ENCODE data around the gene ZEB2. TPM values are rescaled to one million over a fixed set of nuclear protein-coding genes. Genes with fewer than 3 reads are reported as not detected.

ZEB2 gene
- total RNA-seq, 1 experiment from 2014 or later = 1.2 TPM

DNA sequence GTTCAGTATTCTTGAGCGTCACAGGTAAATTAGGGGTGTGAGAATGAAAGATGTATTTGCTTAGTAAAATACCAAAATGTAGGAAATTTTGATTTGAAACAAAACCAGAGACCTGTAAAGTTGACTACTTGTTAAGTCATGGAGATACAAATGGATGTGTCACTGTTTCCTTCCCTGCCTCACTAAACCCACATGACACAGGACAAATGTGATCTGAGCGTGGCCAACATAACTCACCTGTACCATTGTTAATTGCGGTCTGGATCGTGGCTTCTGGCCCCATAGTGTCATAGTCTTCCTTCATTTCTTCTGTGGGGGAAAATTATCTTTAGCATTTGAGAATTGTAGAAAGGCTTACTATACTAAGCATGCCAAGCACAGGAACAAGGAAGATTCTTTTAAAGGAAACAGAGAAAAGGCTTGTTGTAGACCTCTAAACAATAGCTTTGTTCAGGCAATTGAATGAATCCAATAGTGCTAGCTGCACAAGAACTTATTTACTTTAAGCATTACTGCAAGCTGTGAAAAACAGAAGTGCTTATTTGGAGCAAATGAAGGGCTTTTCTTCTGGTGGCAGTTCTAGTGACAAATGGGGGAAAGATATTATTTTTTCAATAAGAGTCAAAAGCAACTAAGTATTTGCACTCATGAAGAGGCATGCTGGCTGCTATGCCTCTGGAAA, 95.2 kb downstream of the ZEB2 start:
- H3K36me3 Mint-ChIP-seq (ENCODE audit: insufficient read depth in 1 of 3, low read depth in 3 of 3) = no peaks in the 10 kb centered on the region
- Histone ChIP-seq H2BK15ac (ENCODE audit: low read depth, low read length) (no peak overlapping the region), H3T11ph (ENCODE audit: low read length) (no peak overlapping the region), H3K9ac (ENCODE audit: extremely low read depth, insufficient read length, low read length) (no peak overlapping the region), H3K79me2 (ENCODE audit: insufficient read depth, low read length) (no peaks in the 10 kb centered on the region), H2BK5ac (ENCODE audit: insufficient read length, low read length) (no peak overlapping the region), H3K56ac (ENCODE audit: insufficient read length, low read depth, low read length) (no peak overlapping the region), H3K23ac (ENCODE audit: insufficient read length, low read depth, low read length) (no peak overlapping the region), H2AFZ (ENCODE audit: low read length) (no peak overlapping the region), H2BK120ac (ENCODE audit: low read depth, low read length, poor library complexity, severe bottlenecking) (no peak overlapping the region), H3K4me1 (ENCODE audit: insufficient read depth, low read length) (no peaks in the 10 kb centered on the region; the same call in 1 of the 2 replicates), H3K27me3 (ENCODE audit: insufficient read depth, low read length) (no peaks in the 10 kb centered on the region), H3K18ac (ENCODE audit: insufficient read length, low read depth, low read length) (no peak overlapping the region), H3K4me2 (ENCODE audit: insufficient read depth, insufficient read length, low read length) (no peak overlapping the region), H3K23me2 (ENCODE audit: insufficient read length, low read depth, low read length, poor library complexity, severe bottlenecking) (no peaks in the 10 kb centered on the region), H2AK5ac (ENCODE audit: insufficient read length, low read length) (no peak overlapping the region), H2BK20ac (ENCODE audit: low read depth, low read length, poor library complexity, severe bottlenecking) (no peak overlapping the region), H3K4ac (ENCODE audit: low read depth, low read length) (no peak overlapping the region), H4K5ac (ENCODE audit: insufficient read length, low read depth, low read length) (no peak overlapping the region), H4K8ac (replicated peaks; ENCODE audit: insufficient read length, low read depth, low read length) (no peak overlapping the region), H3K14ac (ENCODE audit: insufficient read depth, low read length) (no peak overlapping the region), H3K27ac (ENCODE audit: insufficient read length, low read depth, low read length) (no peak overlapping the region), H3K79me1 (ENCODE audit: insufficient read depth, low read depth, low read length, poor library complexity, severe bottlenecking) (no peaks in the 10 kb centered on the region), H4K20me1 (ENCODE audit: control insufficient read depth, insufficient read depth, insufficient read length) (no peaks in the 10 kb centered on the region), H2BK12ac (ENCODE audit: insufficient read length, low read depth, low read length) (no peak overlapping the region), H3K9me3 (ENCODE audit: control insufficient read depth, low read depth, low read length) (no peaks in the 10 kb centered on the region), H4K91ac (ENCODE audit: insufficient read length, low read depth, low read length) (no peak overlapping the region)
- H3K4me3 Mint-ChIP-seq = no peak overlapping the region
- H3K27me3 Mint-ChIP-seq (ENCODE audit: low read depth) = no peaks in the 10 kb centered on the region
- peaks cover 21 to 26% of the 10 kb centered on the region in 2 experiments for H3K4me1 Mint-ChIP-seq
- TF ChIP-seq, protein P1, sequence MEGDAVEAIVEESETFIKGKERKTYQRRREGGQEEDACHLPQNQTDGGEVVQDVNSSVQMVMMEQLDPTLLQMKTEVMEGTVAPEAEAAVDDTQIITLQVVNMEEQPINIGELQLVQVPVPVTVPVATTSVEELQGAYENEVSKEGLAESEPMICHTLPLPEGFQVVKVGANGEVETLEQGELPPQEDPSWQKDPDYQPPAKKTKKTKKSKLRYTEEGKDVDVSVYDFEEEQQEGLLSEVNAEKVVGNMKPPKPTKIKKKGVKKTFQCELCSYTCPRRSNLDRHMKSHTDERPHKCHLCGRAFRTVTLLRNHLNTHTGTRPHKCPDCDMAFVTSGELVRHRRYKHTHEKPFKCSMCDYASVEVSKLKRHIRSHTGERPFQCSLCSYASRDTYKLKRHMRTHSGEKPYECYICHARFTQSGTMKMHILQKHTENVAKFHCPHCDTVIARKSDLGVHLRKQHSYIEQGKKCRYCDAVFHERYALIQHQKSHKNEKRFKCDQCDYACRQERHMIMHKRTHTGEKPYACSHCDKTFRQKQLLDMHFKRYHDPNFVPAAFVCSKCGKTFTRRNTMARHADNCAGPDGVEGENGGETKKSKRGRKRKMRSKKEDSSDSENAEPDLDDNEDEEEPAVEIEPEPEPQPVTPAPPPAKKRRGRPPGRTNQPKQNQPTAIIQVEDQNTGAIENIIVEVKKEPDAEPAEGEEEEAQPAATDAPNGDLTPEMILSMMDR (conservative IDR thresholded peaks at IDR 0.05) = no peak
- no peak for DNase-seq
- no CpG with 5 or more reads among the region's 4 CpGs for WGBS (ENCODE audit: extremely low coverage, insufficient read length, low lambda C conversion rate)
- no peak overlapping the region for H3K27ac Mint-ChIP-seq
- no peaks in the 10 kb centered on the region for H3K9me3 Mint-ChIP-seq

All from H9 (cell line).